Ovary (tissue), 3 donors: ENCODE data around the gene SH3GLB2.
"Not testable (repeated sequence)": the region's sequence is repeated elsewhere in the genome, so short reads cannot be mapped to it uniquely, and the experiment has no call there.

Source experiments
- CTCF ChIP-seq, 3 donors: fragments of 450-650 bp in 2 of 3; fragments of 200-600 bp in 1 of 3; IDR thresholded peaks; one replicate each; pipeline versions ENCODE4 v1.5.1 to v1.8.0; 2016 to 2022; ENCODE audit warnings: antibody characterized with exemption in 3 of 3, mild to moderate bottlenecking in 1 of 3
- EP300 ChIP-seq: sonication (generic); formaldehyde crosslinking; IDR thresholded peaks from one replicate; pipeline ENCODE4 v1.6.1; 2017; ENCODE audit warnings: antibody characterized with exemption
- POLR2A ChIP-seq: fragments of 450-650 bp; IDR thresholded peaks from one replicate; pipeline ENCODE4 v1.6.1; 2017; ENCODE audit warnings: antibody characterized with exemption, mild to moderate bottlenecking, moderate library complexity
- donor health status: DM: no; HTN: no; CAD: no.

- not testable (repeated sequence) for TF ChIP-seq CTCF (IDR thresholded peaks at IDR 0.05); POLR2A; EP300
These were observed 24.0 kb downstream of the SH3GLB2 start for GRCh38 chr9:129004173-129004572.
